ELF-1 (cell line): ENCODE measurements around the gene LRRC10.

ENCODE experiments used
- DNase-seq: peaks from one replicate; pipeline ENCODE4 v3.0.0-alpha.2; 2016; ENCODE audit warnings: low read depth, low spot score

Gene LRRC10

DNA sequence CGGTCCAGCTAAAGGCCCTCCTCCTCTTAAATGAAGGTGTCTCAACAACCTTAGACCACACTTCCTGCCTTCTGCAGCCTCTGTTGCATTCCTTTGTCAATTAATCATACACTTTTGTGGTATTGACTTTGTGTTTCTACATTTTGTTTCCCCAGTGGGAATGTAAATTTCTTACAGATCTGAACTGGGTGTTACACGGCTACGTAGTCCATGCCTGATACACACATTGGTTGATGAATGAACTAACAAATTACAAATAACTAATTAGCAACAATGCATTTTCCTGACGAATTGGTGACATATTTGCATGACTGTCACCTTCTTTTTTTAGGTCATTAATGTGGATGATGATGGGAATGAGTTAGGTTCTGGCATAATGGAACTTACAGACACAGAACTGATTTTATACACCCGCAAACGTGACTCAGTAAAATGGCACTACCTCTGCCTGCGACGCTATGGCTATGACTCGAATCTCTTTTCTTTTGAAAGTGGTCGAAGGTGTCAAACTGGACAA is 40.6 kb downstream of the LRRC10 start:
- DNase-seq: no peak

DNA sequence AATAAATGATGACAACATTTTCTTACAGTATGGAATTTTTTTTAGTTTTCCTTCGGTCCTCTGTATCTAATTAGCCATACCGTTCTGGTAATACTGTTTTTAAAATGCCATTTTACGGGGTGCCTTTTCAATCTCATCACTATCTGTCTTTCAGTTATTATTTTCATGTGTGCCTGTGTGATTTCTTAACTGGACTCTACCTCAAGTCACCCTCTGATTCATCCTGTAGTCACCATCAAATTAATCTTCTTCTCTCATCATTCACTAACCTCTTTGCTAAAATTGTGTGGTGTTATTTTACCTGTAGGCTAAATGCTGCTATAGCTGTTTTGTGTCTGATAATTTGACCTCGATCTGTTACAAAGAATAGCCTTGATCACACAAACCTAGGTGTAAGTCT is 41.5 kb downstream of the LRRC10 start:
- no peak for DNase-seq

DNA sequence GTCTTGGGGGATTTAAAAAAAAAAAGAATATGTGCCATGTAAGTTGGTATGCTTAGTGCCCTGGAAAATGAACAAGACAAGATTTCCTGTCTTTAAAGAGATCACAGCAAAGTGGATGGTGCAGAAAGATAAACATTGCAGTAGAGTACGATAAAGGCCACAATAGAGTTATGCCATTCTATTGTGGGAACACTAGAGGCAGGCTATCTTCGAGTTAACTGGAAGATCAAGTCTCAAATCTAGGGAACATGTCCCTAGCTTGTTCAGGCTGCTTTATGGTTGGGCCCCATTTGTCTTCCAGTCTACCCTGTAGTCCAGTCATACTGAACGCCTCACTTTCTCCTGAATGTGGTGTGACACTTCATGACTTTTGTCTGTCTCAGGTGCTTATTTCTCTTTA is 44.1 kb downstream of the LRRC10 start:
- no peak for DNase-seq

DNA sequence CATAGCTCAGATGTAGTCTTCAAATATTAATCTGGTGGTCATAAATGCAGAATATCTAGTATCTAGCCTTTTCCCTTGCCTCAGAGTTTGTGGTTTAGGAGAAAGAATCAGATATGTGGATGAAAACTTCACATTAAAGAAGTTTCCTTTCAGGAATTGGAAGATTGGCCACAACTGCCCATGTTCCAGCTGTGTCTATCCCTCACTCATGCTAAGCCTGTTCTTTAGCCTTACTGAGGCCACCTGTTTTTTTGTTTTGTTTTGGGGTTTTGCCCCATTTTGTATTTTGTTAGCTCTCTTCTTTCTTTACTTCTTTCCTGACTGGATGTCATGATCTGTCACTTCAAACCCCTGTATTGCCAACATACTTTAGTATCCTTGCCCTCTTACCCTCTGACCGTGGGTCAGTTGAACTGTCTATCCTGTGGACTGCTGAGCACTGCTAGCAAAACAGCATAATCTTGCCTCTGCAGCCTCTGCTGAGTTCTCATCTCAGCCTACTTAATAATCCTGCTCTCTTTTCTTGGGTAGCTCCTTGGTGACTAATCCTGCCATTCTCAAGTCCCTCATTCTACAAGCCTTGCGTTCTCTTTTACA is 47.4 kb downstream of the LRRC10 start:
- DNase-seq: no peak
